IMR-90 (cell line): ENCODE measurements around the gene SH3BP4. TPM values are rescaled to one million over a fixed set of nuclear protein-coding genes. Genes with fewer than 3 reads are reported as not detected.

ENCODE experiments used
- ATAC-seq: fragments of 200-7000 bp; cut with Tn5 transposase; 2 replicates; pipeline ENCODE4 v1.9.1; 2020; ENCODE audit warnings: low read depth, mild to moderate bottlenecking, moderate library complexity
- BruUV-seq: library from RNA; stranded (reverse); fragments of 400-500 nt; replicated peaks from 2 replicates; lab custom pipeline; 2021; lab: Mats Ljungman, UMichigan
- CTCF ChIA-PET: fragments of 300-600 bp; formaldehyde crosslinking; extraction: SDS; loops from one replicate; lab custom pipeline; 2021; ENCODE audit warnings: antibody characterized with exemption; lab: Yijun Ruan, JAX
- POLR2A ChIA-PET: fragments of 300-600 bp; sonication (Branson Sonifier 250); formaldehyde crosslinking; loops from one replicate; lab custom pipeline; 2022; ENCODE audit warnings: antibody characterized with exemption; ENCODE audit not compliant: unreplicated experiment; lab: Charles Lee
- DNase-seq: peaks from one replicate; pipeline ENCODE4 v3.0.0; 2013
- H2AFZ ChIP-seq: replicated peaks from 2 replicates; pipeline ENCODE3; 2013; ENCODE audit warnings: low read length, mild to moderate bottlenecking; ENCODE audit not compliant: poor library complexity
- H2AK5ac ChIP-seq: 2 replicates; pipeline ENCODE4 v1.6.1; 2013; ENCODE audit warnings: low read depth, low read length, inconsistent platforms
- H2AK9ac ChIP-seq: replicated peaks from 2 replicates; pipeline ENCODE3; 2013; ENCODE audit warnings: mild to moderate bottlenecking, low read depth, low read length, moderate library complexity; ENCODE audit not compliant: poor library complexity
- H2BK120ac ChIP-seq: 2 replicates; pipeline ENCODE4 v1.6.1; 2013; ENCODE audit warnings: low read depth, low read length, inconsistent platforms
- H2BK15ac ChIP-seq: 3 replicates; pipeline ENCODE4 v1.6.1; 2013; ENCODE audit warnings: low read depth, low read length, inconsistent platforms
- H2BK20ac ChIP-seq: 2 replicates; pipeline ENCODE4 v1.6.1; 2013; ENCODE audit warnings: low read depth, mild to moderate bottlenecking, inconsistent platforms, low read length, moderate library complexity
- H2BK5ac ChIP-seq: 2 replicates; pipeline ENCODE4 v1.6.1; 2013; ENCODE audit warnings: mild to moderate bottlenecking, low read depth, low read length, inconsistent platforms; ENCODE audit not compliant: poor library complexity, severe bottlenecking
- H3K14ac ChIP-seq: replicated peaks from 2 replicates; pipeline ENCODE4 v1.6.1; 2013; ENCODE audit warnings: low read depth, low read length, inconsistent platforms
- H3K18ac ChIP-seq: 2 replicates; pipeline ENCODE4 v1.6.1; 2013; ENCODE audit warnings: low read depth, low read length, control low read depth
- H3K23ac ChIP-seq: 2 replicates; pipeline ENCODE4 v1.6.1; 2013; ENCODE audit warnings: low read depth, low read length, inconsistent platforms
- H3K27ac ChIP-seq: 2 replicates; pipeline ENCODE4 v1.5.1; 2013; ENCODE audit warnings: mild to moderate bottlenecking, control low read depth, low read length; ENCODE audit not compliant: insufficient read depth
- H3K27me3 ChIP-seq: 2 replicates; pipeline ENCODE4 v1.6.1; 2013; ENCODE audit warnings: low read length; ENCODE audit not compliant: control insufficient read depth, insufficient read depth
- H3K36me3 ChIP-seq: 2 replicates; pipeline ENCODE4 v1.6.1; 2013; ENCODE audit warnings: low read length, mixed read lengths; ENCODE audit not compliant: control insufficient read depth, insufficient read depth
- H3K4ac ChIP-seq: 2 replicates; pipeline ENCODE4 v1.6.1; 2013; ENCODE audit warnings: low read depth, low read length, inconsistent platforms
- H3K4me1 ChIP-seq: 2 replicates; pipeline ENCODE4 v1.6.1; 2013; ENCODE audit warnings: low read length, mixed read lengths; ENCODE audit not compliant: control insufficient read depth, insufficient read depth
- H3K4me2 ChIP-seq: 2 replicates; pipeline ENCODE4 v1.6.1; 2013; ENCODE audit warnings: low read depth, mild to moderate bottlenecking, control low read depth, low read length, moderate library complexity
- H3K4me3 ChIP-seq: 2 replicates; pipeline ENCODE4 v1.5.1; 2013; ENCODE audit warnings: low read depth, mild to moderate bottlenecking, control low read depth, low read length, moderate library complexity; ENCODE audit not compliant: insufficient read depth
- H3K56ac ChIP-seq: 2 replicates; pipeline ENCODE4 v1.6.1; 2013; ENCODE audit warnings: low read length, inconsistent platforms; ENCODE audit not compliant: insufficient read depth; ENCODE audit errors: extremely low read depth
- H3K79me1 ChIP-seq, 2 experiments: 2 replicates each; pipeline ENCODE4 v1.6.1; 2013; ENCODE audit warnings: low read length in 2 of 2, inconsistent platforms in 1 of 2, low read depth in 1 of 2
- H3K9ac ChIP-seq: 2 replicates; pipeline ENCODE4 v1.6.1; 2013; ENCODE audit warnings: low read depth, low read length, control low read depth
- H3K9me1 ChIP-seq: 2 replicates; pipeline ENCODE4 v1.6.1; 2013; ENCODE audit warnings: low read length, inconsistent platforms; ENCODE audit not compliant: insufficient read depth
- H3K9me3 ChIP-seq: 2 replicates; pipeline ENCODE4 v1.6.1; 2013; ENCODE audit warnings: low read length; ENCODE audit not compliant: control insufficient read depth, insufficient read depth
- H4K20me1 ChIP-seq: 2 replicates; pipeline ENCODE4 v1.6.1; 2013; ENCODE audit warnings: low read length, inconsistent platforms; ENCODE audit not compliant: insufficient read depth
- H4K5ac ChIP-seq: 2 replicates; pipeline ENCODE4 v1.6.1; 2013; ENCODE audit warnings: mild to moderate bottlenecking, low read depth, low read length, control low read depth
- H4K8ac ChIP-seq, 2 experiments: 2 replicates each; pipeline ENCODE4 v1.6.1; 2013; ENCODE audit warnings: low read depth in 2 of 2, low read length in 2 of 2, control low read depth in 1 of 2, inconsistent platforms in 1 of 2
- H4K91ac ChIP-seq: 2 replicates; pipeline ENCODE4 v1.6.1; 2013; ENCODE audit warnings: low read depth, low read length, inconsistent platforms; ENCODE audit not compliant: insufficient read depth
- FOS ChIP-seq: fragments of 150-350 bp; IDR thresholded peaks from 2 replicates; pipeline ENCODE4 v1.6.1; 2016; ENCODE audit warnings: low read depth, low read length
- MAFK ChIP-seq: IDR thresholded peaks from 2 replicates; pipeline ENCODE4 v1.6.1; 2012; ENCODE audit warnings: low read depth, low read length, improper control_type of control experiment
- MXI1 ChIP-seq: IDR thresholded peaks from 2 replicates; pipeline ENCODE4 v1.6.1; 2012; ENCODE audit warnings: low read depth, mild to moderate bottlenecking, low read length, moderate library complexity, borderline replicate concordance
- NFE2L2 ChIP-seq: fragments of 150-350 bp; IDR thresholded peaks from 2 replicates; pipeline ENCODE4 v1.6.1; 2016; ENCODE audit warnings: low read depth, mild to moderate bottlenecking, low read length
- SMC3 ChIP-seq: fragments of 150-350 bp; IDR thresholded peaks from 2 replicates; pipeline ENCODE4 v1.6.1; 2016; ENCODE audit warnings: low read depth, mild to moderate bottlenecking, antibody characterized with exemption, low read length, moderate library complexity
- WGBS, 2 experiments: methylation state at CpG; one replicate each; pipeline versions ENCODE4 v1.1.5 to v1.1.7; 2013; ENCODE audit warnings: missing lambda C conversion rate in 2 of 2; ENCODE audit not compliant: insufficient read length in 1 of 2; ENCODE audit errors: extremely low coverage in 2 of 2; 5-methylcytosine and 5-hydroxymethylcytosine counted together
- dilution Hi-C: fragments of 300-500 bp; cut with HindIII; formaldehyde crosslinking; loops from one replicate; pipeline ENCODE4 v1.14.3; 2018; ENCODE audit warnings: low sequenced_read_pairs; ENCODE audit not compliant: unreplicated experiment
- in situ Hi-C: fragments of 300-500 bp; cut with MboI; formaldehyde crosslinking; loops from 3 replicates; pipeline ENCODE4 v1.14.3; 2019; ENCODE audit warnings: low sequenced_read_pairs, inconsistent platforms, mixed read lengths
- intact Hi-C: fragments of 100-400 bp; cut with micrococcal nuclease; formaldehyde crosslinking; loops from 2 replicates; pipeline ENCODE4 v1.10.0; 2022
- polyA plus RNA-seq, 3 experiments: library from polyadenylated mRNA; depleted of rRNA; stranded (reverse); fragments of >200 nt; gene quantifications; 2 replicates each; pipeline ENCODE4 v1.2.3, GENCODE V29; 2012; ENCODE audit warnings: low replicate concordance in 1 of 3
- total RNA-seq: library from RNA; depleted of rRNA; stranded (reverse); fragments of >200 nt; gene quantifications from 2 replicates; pipeline ENCODE4 v1.2.3, GENCODE V29; 2012
- TF ChIP-seq, protein P1 (sequence below): fragments of 150-350 bp; IDR thresholded peaks from 2 replicates; pipeline ENCODE4 v1.6.1; 2017; ENCODE audit warnings: mild to moderate bottlenecking, antibody characterized with exemption, low read length, low read depth

The SH3BP4 gene
- total and polyA plus RNA-seq, 2 of the 4 experiments (the other 2 are of a cell fraction), result 104 to 122 TPM

DNA sequence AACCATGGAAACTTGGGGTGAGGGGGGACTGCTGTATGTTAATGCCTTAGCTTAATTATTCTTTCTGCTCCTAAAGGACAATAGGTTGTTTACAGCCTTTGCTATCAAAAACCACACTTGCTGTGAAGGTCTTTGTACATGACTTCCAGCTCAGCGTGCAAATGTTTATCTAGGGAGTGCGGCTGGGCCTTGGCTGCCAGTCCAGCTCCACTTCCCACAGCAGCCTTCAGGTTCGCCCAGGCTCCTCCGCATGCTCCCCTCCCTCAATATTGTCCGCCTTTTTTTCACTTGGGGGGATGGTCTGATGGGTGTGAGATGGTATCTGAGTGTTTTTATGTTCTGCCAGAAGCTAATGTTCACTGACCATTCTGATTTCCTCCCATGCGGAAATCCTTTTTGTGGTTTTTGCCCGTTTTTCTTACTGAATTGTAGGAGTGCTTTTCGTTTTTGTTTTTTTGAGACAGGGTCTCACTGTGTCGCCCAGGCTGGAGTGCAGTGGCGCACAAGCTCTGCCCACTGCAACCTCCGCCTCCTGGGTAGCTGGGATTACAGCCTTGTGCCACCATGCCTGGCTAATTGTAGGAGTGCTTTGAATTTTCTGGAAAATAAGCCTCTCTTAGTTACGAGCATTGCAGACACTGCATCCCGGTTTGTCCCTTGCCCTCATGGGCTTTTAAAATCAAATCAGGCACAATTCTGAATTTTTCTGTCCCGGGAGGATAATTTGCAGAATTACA lies 28.8 kb downstream of the SH3BP4 start:
- peak overlapping the region; percentile 60 for H3K18ac ChIP-seq
- peak; percentile 0; the same call in 1 of the 2 replicates for ATAC-seq
- H4K8ac ChIP-seq, result peak overlapping the region; percentile 7 to 79
- peaks cover 47% of the 10 kb centered on the region for H3K9me1 ChIP-seq
- H2BK15ac ChIP-seq, result peak overlapping the region; percentile 15; the same call in 2 of the 3 replicates
- H3K4me1 ChIP-seq, result peaks cover 52% of the 10 kb centered on the region
- 28% methylated on average over 2 of the region's 14 CpGs; no CpG with 5 or more reads in 1 of the 2 experiments for WGBS, 2 experiments
- H4K91ac ChIP-seq, result peak overlapping the region; percentile 89
- H2BK5ac ChIP-seq, result peak overlapping the region; percentile 94
- peak overlapping the region; percentile 96 for H2BK120ac ChIP-seq
- peak overlapping the region; percentile 18 for H2AK9ac ChIP-seq
- H3K36me3 ChIP-seq, result peaks cover 34% of the 10 kb centered on the region
- H3K4me3 ChIP-seq, result no peak overlapping the region
- H4K5ac ChIP-seq, result peak overlapping the region; percentile 79
- peak overlapping the region; percentile 86 for H3K27ac ChIP-seq
- no peak for TF ChIP-seq MAFK
- TF ChIP-seq, protein P1, sequence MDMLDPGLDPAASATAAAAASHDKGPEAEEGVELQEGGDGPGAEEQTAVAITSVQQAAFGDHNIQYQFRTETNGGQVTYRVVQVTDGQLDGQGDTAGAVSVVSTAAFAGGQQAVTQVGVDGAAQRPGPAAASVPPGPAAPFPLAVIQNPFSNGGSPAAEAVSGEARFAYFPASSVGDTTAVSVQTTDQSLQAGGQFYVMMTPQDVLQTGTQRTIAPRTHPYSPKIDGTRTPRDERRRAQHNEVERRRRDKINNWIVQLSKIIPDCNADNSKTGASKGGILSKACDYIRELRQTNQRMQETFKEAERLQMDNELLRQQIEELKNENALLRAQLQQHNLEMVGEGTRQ, result no peak
- TF ChIP-seq MXI1, result 0 out of 2 replicates have a peak, but pooled peaks have one; percentile 27
- TF ChIP-seq SMC3, result no peak
- no peak for TF ChIP-seq NFE2L2
- TF ChIP-seq FOS, result no peak
- peaks cover 91% of the 10 kb centered on the region for H4K20me1 ChIP-seq
- H3K79me1 ChIP-seq, result peaks cover 0 to 82% of the 10 kb centered on the region in 2 experiments; a peak in 3 of 4 replicates
- peak overlapping the region; percentile 91 for H3K23ac ChIP-seq
- peak overlapping the region; percentile 44 for H3K4me2 ChIP-seq
- no peaks in the 10 kb centered on the region for H3K27me3 ChIP-seq
- H3K4ac ChIP-seq, result peak overlapping the region; percentile 98
- no peak for DNase-seq
- H2BK20ac ChIP-seq, result peak overlapping the region; percentile 94
- peak overlapping the region; percentile 51 for H3K9ac ChIP-seq
- ChIA-PET POLR2A (interaction anchor here (0.6 to 0.9 kb wide), 2 partner anchors 10 to 23 kb away, joined by 3 to 9 read pairs; no protein-coding TSS in a partner anchor), CTCF (interaction anchor here (0.6 to 1.6 kb wide), 2 partner anchors 79 to 416 kb away, joined by 3 to 7 read pairs; no protein-coding TSS in a partner anchor)
- intact Hi-C loops, result loop anchor here (1.0 to 10.0 kb wide), 6 partner anchors 26 to 536 kb away; no protein-coding TSS in a partner anchor
- H3K56ac ChIP-seq, result peak overlapping the region; percentile 90
- H2AK5ac ChIP-seq, result peak overlapping the region; percentile 90
- H3K14ac ChIP-seq, result peak overlapping the region; percentile 79
- in situ Hi-C loops, result no loop called here
- dilution Hi-C loops, result no loop called here
- no peaks in the 10 kb centered on the region; the same call in 1 of the 2 replicates for H3K9me3 ChIP-seq
- no TSS peak for BruUV-seq
- no peak overlapping the region for H2AFZ ChIP-seq
